PC-9 (cell line): ENCODE results near the gene SEMA6D.

ENCODE experiments used
- CTCF ChIP-seq: fragments of 200-600 bp; sonication (generic); conservative IDR thresholded peaks from 2 replicates; pipeline ENCODE4 v1.6.1; 2017; ENCODE audit warnings: mixed run types, antibody characterized with exemption, mild to moderate bottlenecking, moderate library complexity
- EZH2 ChIP-seq: fragments of 200-600 bp; sonication (generic); IDR thresholded peaks from 2 replicates; pipeline ENCODE4 v1.8.0; 2017; ENCODE audit warnings: antibody characterized with exemption, low read depth

GRCh38 chr15:47688573-47689086 lies 28.7 kb upstream of the SEMA6D start:
- TF ChIP-seq CTCF (no peak), EZH2 (no peak)
